HuH-7 (cell line): ENCODE results near the gene MKS1.

Experiments
- DNase-seq: peaks from one replicate; pipeline ENCODE4 v3.0.0; 2011; ENCODE audit warnings: low spot score

The MKS1 gene

DNA sequence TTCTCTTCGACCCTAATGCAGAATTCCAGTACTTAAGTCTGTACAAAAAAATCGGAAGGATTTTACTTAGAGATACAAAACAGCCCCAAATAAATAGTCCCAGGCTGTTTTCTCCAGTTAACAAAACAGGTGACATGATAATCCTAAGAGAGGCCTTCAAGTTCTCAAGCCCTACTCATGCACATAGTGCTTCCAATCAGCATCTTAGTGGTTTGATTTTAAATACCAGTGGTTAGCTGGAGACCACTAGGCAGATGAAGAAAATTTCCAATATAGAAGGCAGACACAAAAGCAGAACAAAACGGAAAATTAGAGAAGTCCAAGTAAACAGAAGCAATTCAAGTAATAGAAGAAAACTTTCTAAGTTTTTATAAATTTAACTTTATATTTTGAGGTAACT, 57.5 kb downstream of the MKS1 start:
- DNase-seq: no peak

DNA sequence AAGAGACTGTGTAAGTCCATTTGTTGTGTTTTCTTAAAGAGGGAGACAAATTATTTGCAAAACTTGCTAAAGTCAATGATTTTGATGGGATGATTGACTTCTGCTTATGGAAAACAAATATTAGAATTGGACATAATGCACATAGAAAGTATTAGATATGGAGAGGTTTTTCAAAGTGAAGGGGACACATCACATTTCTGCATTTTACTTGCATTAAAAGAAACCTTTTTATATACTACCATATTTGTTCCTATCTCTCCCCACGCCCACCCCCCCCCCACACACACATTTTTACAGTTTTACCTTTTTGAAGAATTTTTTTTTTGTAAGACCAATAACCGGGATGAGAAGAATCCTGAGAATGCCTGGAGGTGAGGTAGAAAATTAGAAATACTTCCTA, 60.9 kb downstream of the MKS1 start:
- DNase-seq: no peak

DNA sequence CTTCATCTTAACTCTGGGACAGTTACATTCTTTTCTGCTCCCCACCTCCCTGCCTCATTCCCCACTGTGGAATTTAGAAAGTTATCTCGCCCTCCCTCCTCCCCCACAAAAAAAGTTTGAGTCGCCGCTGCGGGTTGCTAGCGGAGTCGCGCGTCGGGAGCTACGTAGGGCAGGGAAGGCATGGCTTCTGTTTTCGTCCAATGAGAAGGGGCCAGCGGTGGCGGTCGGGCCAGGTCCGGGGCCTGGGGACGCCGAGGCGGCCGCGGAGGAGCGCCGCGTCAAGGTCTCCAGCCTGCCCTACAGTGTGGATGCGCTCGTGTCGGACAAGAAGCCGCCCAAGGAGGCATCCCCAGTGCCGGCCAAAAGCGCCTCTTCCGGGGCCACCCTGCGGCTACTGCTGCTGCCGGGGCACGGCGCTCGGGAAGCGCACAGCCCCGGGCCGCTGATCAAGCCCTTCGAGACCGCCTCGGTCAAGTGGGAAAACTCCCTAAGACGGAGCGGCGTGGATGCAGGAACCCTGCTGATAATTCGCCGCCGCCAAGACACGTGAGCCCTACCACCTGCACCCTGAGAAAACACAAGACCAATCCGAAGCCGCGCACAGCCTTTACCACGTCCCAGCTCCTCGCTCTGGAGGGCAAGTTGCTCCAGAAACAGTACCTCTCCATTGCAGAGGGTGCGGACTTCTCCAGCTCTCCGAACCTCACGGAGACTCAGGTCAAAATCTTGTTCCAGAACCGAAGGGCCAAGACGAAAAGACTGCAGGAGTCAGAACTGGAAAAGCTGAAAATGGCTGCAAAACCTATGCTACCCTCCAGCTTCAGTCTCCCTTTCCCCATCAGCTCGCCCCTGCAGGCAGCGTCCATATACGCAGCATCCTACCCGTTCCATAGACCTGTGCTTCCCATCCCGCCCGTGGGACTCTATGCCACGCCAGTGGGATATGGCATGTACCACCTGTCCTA, 61.9 kb downstream of the MKS1 start:
- no peak for DNase-seq
